Measurements from ENCODE around the gene ADAM8. TPM values are rescaled to one million over a fixed set of nuclear protein-coding genes. Genes with fewer than 3 reads are reported as not detected.

Gene ADAM8
- total RNA-seq, 2 experiments from 2014 or later = 10.0 to 16.3 TPM

GRCh38 chr10:133269367-133269766 is 7.3 kb downstream of the ADAM8 start:
- Histone ChIP-seq H3K9me3 (ENCODE audit: low read length) (no peaks in the 10 kb centered on the region), H2AFZ (ENCODE audit: low read length) (no peak overlapping the region), H3K9me2 (ENCODE audit: insufficient read depth, low read length) (no peaks in the 10 kb centered on the region), H3K4me2 (ENCODE audit: low read length) (no peak overlapping the region), H3K4me3 (ENCODE audit: low read depth, low read length, poor library complexity, severe bottlenecking) (no peak overlapping the region), H3K4me1 (ENCODE audit: insufficient read depth, low read length, poor library complexity, severe bottlenecking) (peaks cover under 1% of the 10 kb centered on the region), H4K20me1 (ENCODE audit: insufficient read depth, low read length) (no peaks in the 10 kb centered on the region; the same call in 1 of the 2 replicates), H3K27ac (ENCODE audit: low read depth, low read length, poor library complexity, severe bottlenecking) (no peak overlapping the region), H3K79me2 (ENCODE audit: insufficient read depth, low read depth, low read length) (no peaks in the 10 kb centered on the region), H3K36me3 (ENCODE audit: insufficient read depth, low read length) (no peaks in the 10 kb centered on the region)
- ChIA-PET CTCF (ENCODE audit: unreplicated experiment) (no interaction called here), POLR2A (no interaction called here)
- no peak for DNase-seq (ENCODE audit: low spot score)
- intact Hi-C loops (cut with micrococcal nuclease; ENCODE audit: unreplicated experiment) = no loop called here
- BruUV-seq (replicated peaks) = no TSS peak
- TF ChIP-seq EZH2phosphoT487 (IDR thresholded peaks at IDR 0.05; ENCODE audit: borderline replicate concordance, low read depth, low read length) (no peak), CTCF (conservative IDR thresholded peaks at IDR 0.05; ENCODE audit: low read length) (no peak)

- Histone ChIP-seq H3K36me3 (ENCODE audit: insufficient read depth, low read length) (no peaks in the 10 kb centered on the region), H3K4me1 (ENCODE audit: insufficient read depth, low read length, poor library complexity, severe bottlenecking) (no peaks in the 10 kb centered on the region), H3K9me3 (ENCODE audit: low read length) (no peaks in the 10 kb centered on the region), H3K4me2 (ENCODE audit: low read length) (no peak overlapping the region), H2AFZ (ENCODE audit: low read length) (no peak overlapping the region), H3K79me2 (ENCODE audit: insufficient read depth, low read depth, low read length) (no peaks in the 10 kb centered on the region), H4K20me1 (ENCODE audit: insufficient read depth, low read length) (no peaks in the 10 kb centered on the region; the same call in 1 of the 2 replicates), H3K9me2 (ENCODE audit: insufficient read depth, low read length) (no peaks in the 10 kb centered on the region), H3K4me3 (ENCODE audit: low read depth, low read length, poor library complexity, severe bottlenecking) (no peak overlapping the region), H3K27ac (ENCODE audit: low read depth, low read length, poor library complexity, severe bottlenecking) (no peak overlapping the region)
- no peak for DNase-seq (ENCODE audit: low spot score)
- no TSS peak for BruUV-seq (replicated peaks)
- ChIA-PET CTCF (ENCODE audit: unreplicated experiment) (no interaction called here), POLR2A (no interaction called here)
- intact Hi-C loops (cut with micrococcal nuclease; ENCODE audit: unreplicated experiment) = no loop called here
- no peak for TF ChIP-seq EZH2phosphoT487 (IDR thresholded peaks at IDR 0.05; ENCODE audit: borderline replicate concordance, low read depth, low read length)
- no peak for TF ChIP-seq CTCF (conservative IDR thresholded peaks at IDR 0.05; ENCODE audit: low read length)
These were observed 8.1 kb downstream of the ADAM8 start for GRCh38 chr10:133268532-133268931.

GRCh38 chr10:133267829-133268228 is 8.8 kb downstream of the ADAM8 start:
- POLR2A ChIA-PET = no interaction called here
- intact Hi-C loops (cut with micrococcal nuclease; ENCODE audit: unreplicated experiment) = no loop called here
- H3K9me2 ChIP-seq (ENCODE audit: insufficient read depth, low read length) = no peaks in the 10 kb centered on the region
- TF ChIP-seq CTCF (conservative IDR thresholded peaks at IDR 0.05; ENCODE audit: low read length) (no peak), EZH2phosphoT487 (IDR thresholded peaks at IDR 0.05; ENCODE audit: borderline replicate concordance, low read depth, low read length) (no peak)
- no peaks in the 10 kb centered on the region for H3K9me3 ChIP-seq (ENCODE audit: low read length)
- BruUV-seq (replicated peaks) = no TSS peak
- H3K4me1 ChIP-seq (ENCODE audit: insufficient read depth, low read length, poor library complexity, severe bottlenecking) = no peaks in the 10 kb centered on the region
- H2AFZ ChIP-seq (ENCODE audit: low read length) = no peak overlapping the region
- DNase-seq (ENCODE audit: low spot score) = no peak
- no peaks in the 10 kb centered on the region for H3K36me3 ChIP-seq (ENCODE audit: insufficient read depth, low read length)
- H3K27ac ChIP-seq (ENCODE audit: low read depth, low read length, poor library complexity, severe bottlenecking) = no peak overlapping the region
- H4K20me1 ChIP-seq (ENCODE audit: insufficient read depth, low read length) = no peaks in the 10 kb centered on the region; the same call in 1 of the 2 replicates
- no peak overlapping the region for H3K4me2 ChIP-seq (ENCODE audit: low read length)
- CTCF ChIA-PET (ENCODE audit: unreplicated experiment) = no interaction called here
- H3K4me3 ChIP-seq (ENCODE audit: low read depth, low read length, poor library complexity, severe bottlenecking) = no peak overlapping the region
- H3K79me2 ChIP-seq (ENCODE audit: insufficient read depth, low read depth, low read length) = no peaks in the 10 kb centered on the region

Data from OCI-LY7 (cell line).